ENCODE results near the gene SLC26A8. TPM values are rescaled to one million over a fixed set of nuclear protein-coding genes. Genes with fewer than 3 reads are reported as not detected.

Gene SLC26A8
- total RNA-seq, 1 experiment from 2014 or later = not detected

DNA sequence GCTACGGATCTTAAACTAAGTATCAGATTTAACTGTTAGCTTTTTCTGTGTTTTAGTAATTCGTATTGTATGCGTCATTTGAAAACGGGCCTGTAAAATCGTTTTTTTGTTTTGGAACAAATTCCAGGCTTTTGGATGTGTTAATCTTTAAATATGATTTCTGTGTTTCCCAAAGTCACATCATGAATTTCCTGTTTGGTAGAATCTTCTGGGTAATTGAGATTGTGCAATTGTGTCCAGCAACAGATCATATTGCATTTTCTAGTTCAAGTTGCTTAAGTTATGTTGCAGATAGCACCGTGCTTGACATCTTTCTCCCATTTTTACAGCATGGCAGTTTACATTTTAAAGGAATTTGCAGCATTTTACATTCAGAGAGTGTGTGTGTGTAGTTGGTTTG, 5.0 kb upstream of the SLC26A8 start:
- RAD21 ChIA-PET (ENCODE audit: low non-redundant PET in 1 of 2, low total read pairs in 2 of 2, uncharacterized antibody in 2 of 2, unreplicated experiment in 2 of 2) = no interaction called here
- no TSS peak for BruUV-seq (replicated peaks)
- CTCF ChIA-PET = interaction anchor here (1.1 to 1.8 kb wide), 2 partner anchors 65 kb away, joined by 3 to 7 read pairs; no protein-coding TSS in a partner anchor
- no peak for ATAC-seq
- no peaks in the 10 kb centered on the region for H3K27me3 ChIP-seq (ENCODE audit: insufficient read depth, low read length)
- H3K9me3 ChIP-seq (ENCODE audit: control insufficient read depth in 1 of 2, insufficient read depth in 1 of 2, low read depth in 1 of 2, low read length in 2 of 2) = no peaks in the 10 kb centered on the region
- H3K36me3 ChIP-seq (ENCODE audit: control insufficient read depth in 1 of 2, insufficient read depth in 2 of 2, low read length in 2 of 2) = no peaks in the 10 kb centered on the region
- TF ChIP-seq CEBPB (IDR thresholded peaks at IDR 0.05; ENCODE audit: low read depth) = peak; percentile 29; the same call in 1 of the 2 replicates
- TF ChIP-seq, protein P1, sequence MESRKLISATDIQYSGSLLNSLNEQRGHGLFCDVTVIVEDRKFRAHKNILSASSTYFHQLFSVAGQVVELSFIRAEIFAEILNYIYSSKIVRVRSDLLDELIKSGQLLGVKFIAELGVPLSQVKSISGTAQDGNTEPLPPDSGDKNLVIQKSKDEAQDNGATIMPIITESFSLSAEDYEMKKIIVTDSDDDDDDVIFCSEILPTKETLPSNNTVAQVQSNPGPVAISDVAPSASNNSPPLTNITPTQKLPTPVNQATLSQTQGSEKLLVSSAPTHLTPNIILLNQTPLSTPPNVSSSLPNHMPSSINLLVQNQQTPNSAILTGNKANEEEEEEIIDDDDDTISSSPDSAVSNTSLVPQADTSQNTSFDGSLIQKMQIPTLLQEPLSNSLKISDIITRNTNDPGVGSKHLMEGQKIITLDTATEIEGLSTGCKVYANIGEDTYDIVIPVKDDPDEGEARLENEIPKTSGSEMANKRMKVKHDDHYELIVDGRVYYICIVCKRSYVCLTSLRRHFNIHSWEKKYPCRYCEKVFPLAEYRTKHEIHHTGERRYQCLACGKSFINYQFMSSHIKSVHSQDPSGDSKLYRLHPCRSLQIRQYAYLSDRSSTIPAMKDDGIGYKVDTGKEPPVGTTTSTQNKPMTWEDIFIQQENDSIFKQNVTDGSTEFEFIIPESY (IDR thresholded peaks at IDR 0.05; ENCODE audit: extremely low read depth, insufficient replicate concordance, low read length) = no peak
- TF ChIP-seq POLR2A (IDR thresholded peaks at IDR 0.05; ENCODE audit: borderline replicate concordance, extremely low read depth, insufficient read depth, insufficient read length) = no peak
- TF ChIP-seq, protein P2, sequence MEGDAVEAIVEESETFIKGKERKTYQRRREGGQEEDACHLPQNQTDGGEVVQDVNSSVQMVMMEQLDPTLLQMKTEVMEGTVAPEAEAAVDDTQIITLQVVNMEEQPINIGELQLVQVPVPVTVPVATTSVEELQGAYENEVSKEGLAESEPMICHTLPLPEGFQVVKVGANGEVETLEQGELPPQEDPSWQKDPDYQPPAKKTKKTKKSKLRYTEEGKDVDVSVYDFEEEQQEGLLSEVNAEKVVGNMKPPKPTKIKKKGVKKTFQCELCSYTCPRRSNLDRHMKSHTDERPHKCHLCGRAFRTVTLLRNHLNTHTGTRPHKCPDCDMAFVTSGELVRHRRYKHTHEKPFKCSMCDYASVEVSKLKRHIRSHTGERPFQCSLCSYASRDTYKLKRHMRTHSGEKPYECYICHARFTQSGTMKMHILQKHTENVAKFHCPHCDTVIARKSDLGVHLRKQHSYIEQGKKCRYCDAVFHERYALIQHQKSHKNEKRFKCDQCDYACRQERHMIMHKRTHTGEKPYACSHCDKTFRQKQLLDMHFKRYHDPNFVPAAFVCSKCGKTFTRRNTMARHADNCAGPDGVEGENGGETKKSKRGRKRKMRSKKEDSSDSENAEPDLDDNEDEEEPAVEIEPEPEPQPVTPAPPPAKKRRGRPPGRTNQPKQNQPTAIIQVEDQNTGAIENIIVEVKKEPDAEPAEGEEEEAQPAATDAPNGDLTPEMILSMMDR (IDR thresholded peaks at IDR 0.05 in 2 of 3, conservative IDR thresholded peaks at IDR 0.05 in 1 of 3; ENCODE audit: borderline replicate concordance in 1 of 3, insufficient read depth in 1 of 3, low read depth in 2 of 3, low read length in 2 of 3) = no peak
- H4K20me1 ChIP-seq (ENCODE audit: insufficient read depth) = 0 out of 2 replicates have a peak, but pooled peaks cover 4% of the 10 kb centered on the region
- H3K79me2 ChIP-seq (ENCODE audit: insufficient read depth, low read length) = peaks cover 66% of the 10 kb centered on the region
- POLR2A ChIA-PET = interaction anchor here (2.5 to 2.6 kb wide), 2 partner anchors 9 to 13 kb away, joined by 7 to 9 read pairs; no protein-coding TSS in a partner anchor
- H2AFZ ChIP-seq (ENCODE audit: low read depth, low read length, poor library complexity, severe bottlenecking) = no peak overlapping the region
- no peak overlapping the region for H3K27ac ChIP-seq (ENCODE audit: low read depth, low read length)
- peak overlapping the region; percentile 84 for H3K4me2 ChIP-seq (ENCODE audit: low read length)
- no peaks in the 10 kb centered on the region for H3K9me2 ChIP-seq (ENCODE audit: insufficient read depth)
- no peak for DNase-seq (ENCODE audit: low read depth, low spot score)
- peak overlapping the region; percentile 95 to 98 for H3K4me3 ChIP-seq (replicated peaks in 1 of 2; ENCODE audit: low read depth in 1 of 2, low read length in 2 of 2)
- intact Hi-C loops (cut with micrococcal nuclease) = no loop called here
- H3K9ac ChIP-seq (ENCODE audit: low read length) = peak overlapping the region; percentile 92
- H3K4me1 ChIP-seq (ENCODE audit: control insufficient read depth in 1 of 2, insufficient read depth in 2 of 2, low read length in 2 of 2) = peaks cover 4 to 26% of the 10 kb centered on the region in 2 experiments; a peak in 3 of 4 replicates

Data from HCT116 (cell line).